AG09309 (cell line): ENCODE results near the gene BRMS1.
A peak's percentile ranks its signal among the peaks of the same experiment; 100 is the strongest.

Experiments
- DNase-seq: peaks from one replicate; pipeline ENCODE4 v3.0.0-alpha.2; 2010; ENCODE audit warnings: low read depth
- H3K4me3 ChIP-seq: 2 replicates; pipeline ENCODE4 v1.5.1; 2011; ENCODE audit warnings: mild to moderate bottlenecking, low read depth, low read length, moderate library complexity; ENCODE audit not compliant: control insufficient read depth
- CTCF ChIP-seq: IDR thresholded peaks from 2 replicates; pipeline ENCODE4 v1.5.1; 2011; ENCODE audit warnings: mild to moderate bottlenecking, low read depth, low read length, inconsistent platforms; ENCODE audit not compliant: insufficient read depth, control insufficient read depth; ENCODE audit errors: missing control alignments

BRMS1 gene

DNA sequence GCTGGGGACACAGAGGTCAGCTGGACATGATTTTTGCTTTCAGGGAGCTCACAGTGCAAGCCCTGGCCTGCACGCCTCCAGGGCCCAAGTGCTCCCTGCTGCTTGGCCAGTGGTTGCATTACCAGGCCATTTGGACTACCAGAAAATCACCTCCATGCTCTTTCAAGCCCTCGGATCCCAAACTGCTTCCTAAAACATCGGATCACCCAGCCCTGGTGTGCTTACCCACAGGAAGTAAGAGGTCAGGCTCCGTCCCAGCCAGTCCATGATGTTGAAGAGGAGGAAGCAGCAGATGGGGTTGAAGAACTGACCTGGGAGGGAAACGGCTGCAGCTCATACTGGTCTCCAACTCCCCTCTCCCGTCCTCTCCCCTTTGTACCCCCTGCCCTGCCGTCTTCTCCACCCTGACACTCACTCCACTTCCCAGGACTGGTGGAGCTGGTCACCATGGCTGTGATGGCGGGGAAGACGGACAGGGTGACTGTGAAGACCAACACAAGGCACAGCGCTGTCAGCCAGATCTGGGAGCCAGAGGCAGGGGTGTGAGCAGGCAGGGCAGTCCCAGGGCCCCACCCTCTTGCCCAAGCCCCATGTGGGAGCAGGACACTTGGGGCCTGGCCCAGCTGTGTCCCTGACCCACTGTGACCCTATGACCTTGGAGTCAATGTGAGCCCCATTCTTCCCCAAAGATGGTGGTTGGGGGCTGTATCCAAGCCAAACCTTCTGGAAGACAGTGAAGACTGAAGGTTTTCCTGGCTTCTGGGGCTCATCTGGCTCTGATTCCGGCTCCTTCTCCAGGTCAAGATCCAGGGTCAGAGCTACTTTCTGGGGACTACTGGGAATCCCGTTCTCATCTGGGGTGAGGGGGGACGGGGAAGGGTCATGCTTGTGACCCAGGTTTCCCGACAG lies 21.1 kb upstream of the BRMS1 start:
- no peak for TF ChIP-seq CTCF
- DNase-seq, result no peak
- H3K4me3 ChIP-seq, result no peak overlapping the region

DNA sequence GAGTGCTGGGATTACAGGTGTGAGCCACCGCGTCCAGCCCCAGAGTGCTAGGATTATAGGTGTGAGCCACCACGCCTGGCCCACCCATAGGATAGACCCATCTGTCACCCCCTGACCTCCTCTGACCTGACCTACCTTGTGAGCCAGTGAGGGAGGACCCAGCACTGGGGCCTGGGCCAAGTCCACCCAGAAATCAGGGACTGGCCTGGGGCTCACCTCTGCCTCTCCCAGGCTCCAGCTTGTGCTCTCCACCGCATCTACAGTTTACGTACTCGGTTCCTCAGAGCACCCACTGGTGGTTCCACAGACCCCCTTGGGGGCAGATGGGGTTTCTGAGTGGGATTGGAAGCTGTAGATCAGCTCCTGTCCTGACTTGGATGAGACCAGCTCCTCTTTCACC lies 20.3 kb upstream of the BRMS1 start:
- H3K4me3 ChIP-seq, result no peak overlapping the region
- no peak for TF ChIP-seq CTCF
- no peak for DNase-seq

- H3K4me3 ChIP-seq, result no peak overlapping the region
- no peak for DNase-seq
- peak; percentile 65 for TF ChIP-seq CTCF
These were observed 19.1 kb upstream of the BRMS1 start for GRCh38 chr11:66363805-66364535.

GRCh38 chr11:66363187-66363601 lies 18.3 kb upstream of the BRMS1 start:
- no peak overlapping the region for H3K4me3 ChIP-seq
- no peak for TF ChIP-seq CTCF
- no peak for DNase-seq

DNA sequence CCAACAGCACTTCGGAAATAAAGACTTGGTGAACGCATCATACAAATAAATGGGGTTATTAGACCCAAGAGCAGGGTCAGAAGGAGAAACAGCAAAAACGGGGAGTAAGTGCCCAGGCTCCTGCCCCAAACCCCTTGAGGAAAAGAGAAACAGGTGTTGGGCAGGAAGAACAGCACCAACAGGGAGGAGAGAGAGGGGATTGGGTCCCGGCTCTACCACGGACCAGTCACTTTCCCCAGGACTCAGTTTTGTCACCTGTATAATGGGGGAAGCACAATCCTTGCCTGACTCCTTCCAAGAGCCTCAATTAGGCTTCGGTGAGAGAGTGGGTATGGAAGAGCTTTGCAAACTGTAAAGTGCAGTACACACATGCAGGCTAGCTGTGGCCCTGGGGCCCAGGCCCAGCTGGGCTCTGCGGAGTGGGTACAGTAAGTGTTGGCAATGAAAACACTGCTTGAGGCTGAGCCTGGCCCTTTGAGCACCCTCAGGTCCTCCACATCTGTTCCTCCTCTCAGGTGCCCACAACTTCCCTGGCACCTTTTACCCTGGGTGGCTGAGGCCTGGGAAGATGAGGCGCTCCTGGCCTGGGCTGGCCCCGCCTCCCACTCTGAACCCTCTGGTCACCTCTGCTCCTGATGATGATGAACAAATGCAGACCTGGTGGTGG lies 17.7 kb upstream of the BRMS1 start:
- TF ChIP-seq CTCF, result no peak
- DNase-seq, result no peak

GRCh38 chr11:66361502-66361941 lies 16.6 kb upstream of the BRMS1 start:
- H3K4me3 ChIP-seq, result no peak overlapping the region
- DNase-seq, result no peak
- no peak for TF ChIP-seq CTCF

More for the DNA sequence above, 17.7 kb upstream of the BRMS1 start:
- H3K4me3 ChIP-seq, result no peak overlapping the region
